Suppressor macrophage treated with lipopolysaccharide for 4 hours (primary cell): ENCODE results near the gene P2RX2.

Experiments
- DNase-seq: peaks from one replicate; pipeline ENCODE4 v3.0.0-alpha.2; 2020

Gene P2RX2

DNA sequence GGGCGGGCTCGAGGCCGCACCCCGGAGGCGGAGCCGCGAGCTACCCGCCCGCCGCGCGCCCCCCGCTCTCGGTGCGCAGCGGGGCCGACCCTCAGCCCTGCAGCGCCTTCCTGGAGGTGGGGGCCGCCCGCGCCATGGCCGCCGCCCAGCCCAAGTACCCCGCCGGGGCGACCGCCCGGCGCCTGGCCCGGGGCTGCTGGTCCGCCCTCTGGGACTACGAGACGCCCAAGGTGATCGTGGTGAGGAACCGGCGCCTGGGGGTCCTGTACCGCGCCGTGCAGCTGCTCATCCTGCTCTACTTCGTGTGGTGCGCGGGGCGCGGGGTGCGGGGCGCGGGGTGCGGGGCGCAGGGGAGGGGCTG is at the start of gene P2RX2:
Gene P2RX2 (plus strand): TSS at position 94 of the 361 bp plus-strand sequence. CDS start 41 bp downstream, at position 135.
- no peak for DNase-seq

DNA sequence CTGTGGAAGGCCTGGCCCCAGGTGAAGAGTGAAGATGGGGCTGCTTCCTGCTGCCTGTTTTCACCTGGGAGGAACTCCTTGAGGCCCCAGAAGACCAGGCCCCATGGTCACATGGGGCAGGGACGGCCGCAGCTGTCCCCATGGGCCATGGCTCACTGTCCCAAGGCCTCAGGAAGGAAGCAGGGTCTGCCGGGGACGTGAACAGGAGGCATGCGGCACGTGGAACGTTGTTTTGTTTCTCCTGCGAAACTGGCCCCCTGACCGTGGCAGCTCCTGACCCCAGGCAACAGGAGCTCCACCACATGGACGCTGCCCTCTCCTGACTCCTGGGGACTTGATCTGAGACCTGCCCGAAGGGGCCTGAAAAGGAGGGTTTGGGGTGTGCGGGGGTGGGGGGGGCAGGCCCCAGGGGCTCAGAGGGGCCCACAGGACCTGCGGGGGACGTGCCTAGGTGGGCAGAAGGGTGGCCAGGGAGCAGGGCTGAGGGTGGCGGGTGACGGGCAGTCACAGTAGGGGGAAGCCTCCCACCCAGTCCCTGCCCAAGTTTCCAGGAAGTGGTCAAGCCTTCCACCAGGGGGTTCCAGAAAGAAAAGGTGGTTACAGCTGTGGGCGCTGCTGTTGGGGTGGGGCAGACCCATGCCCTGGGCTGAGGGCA is 49.6 kb upstream of the P2RX2 start:
- DNase-seq: no peak

DNA sequence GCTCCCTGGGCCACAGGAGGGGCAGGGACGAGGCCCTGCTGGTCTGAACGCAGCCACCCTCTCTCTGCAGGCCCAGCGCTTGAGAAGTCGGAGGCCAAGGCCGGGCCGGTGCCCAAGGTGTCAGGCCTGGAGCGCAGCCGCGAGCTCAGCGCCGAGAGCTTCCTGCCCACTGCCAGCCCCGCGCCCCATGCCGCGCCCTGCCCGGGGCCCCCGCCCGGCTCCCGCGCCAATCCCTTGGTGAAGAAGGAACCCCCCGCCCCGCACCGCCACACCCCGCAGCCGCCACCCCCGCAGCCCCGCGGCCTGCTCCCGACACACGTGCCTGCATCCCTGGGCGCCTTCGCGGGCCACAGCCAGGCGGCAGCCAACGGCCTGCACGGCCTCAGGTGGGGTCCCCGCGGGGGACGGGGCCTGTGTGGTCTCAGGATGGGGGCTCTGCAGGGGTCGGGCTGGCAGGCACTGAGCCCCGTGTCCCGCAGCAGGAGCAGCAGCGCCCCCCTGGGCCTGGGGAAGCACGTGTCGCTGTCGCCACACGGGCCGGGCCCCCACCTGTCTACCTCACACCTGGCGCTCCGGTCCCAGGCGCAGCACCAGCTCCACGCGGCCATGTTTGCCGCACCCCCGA is 48.6 kb upstream of the P2RX2 start:
- DNase-seq: no peak

DNA sequence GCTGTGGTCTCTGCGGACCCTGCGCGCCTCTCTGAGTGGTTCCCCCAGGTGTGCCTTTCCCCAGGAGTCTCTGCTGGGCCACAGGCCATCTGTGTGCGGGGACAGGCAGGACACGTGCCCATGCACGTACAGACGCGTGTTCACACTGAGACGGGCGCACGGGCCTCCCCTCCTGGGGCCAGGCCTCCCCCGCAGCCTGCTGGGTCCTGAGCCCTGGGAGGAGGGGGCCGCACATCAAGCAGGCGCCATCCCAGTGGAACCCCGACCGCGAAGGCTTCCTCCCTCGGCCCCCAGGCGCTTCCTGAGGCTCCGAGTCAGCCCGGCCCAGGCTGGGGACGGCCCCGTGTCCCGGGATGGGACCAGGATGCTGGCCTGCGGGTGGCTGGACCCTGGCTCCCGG is 47.9 kb upstream of the P2RX2 start:
- no peak for DNase-seq

DNA sequence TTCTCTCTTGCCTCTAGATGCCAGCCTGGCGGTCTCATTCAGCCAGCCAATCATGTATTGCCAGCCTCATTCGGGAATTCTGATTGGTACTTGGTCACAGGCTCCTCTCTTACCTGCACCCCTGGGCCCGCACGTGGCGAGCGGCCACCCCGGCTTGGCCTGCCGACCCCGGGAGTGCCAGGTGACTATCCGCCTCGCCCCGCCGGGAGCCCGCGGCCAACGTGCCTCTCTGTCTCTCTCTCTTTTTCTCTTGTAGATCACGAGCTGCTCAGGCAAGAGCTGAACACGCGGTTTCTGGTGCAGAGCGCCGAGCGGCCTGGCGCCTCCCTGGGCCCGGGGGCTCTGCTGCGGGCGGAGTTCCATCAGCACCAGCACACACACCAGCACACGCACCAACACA is 47.5 kb upstream of the P2RX2 start:
- DNase-seq: no peak

DNA sequence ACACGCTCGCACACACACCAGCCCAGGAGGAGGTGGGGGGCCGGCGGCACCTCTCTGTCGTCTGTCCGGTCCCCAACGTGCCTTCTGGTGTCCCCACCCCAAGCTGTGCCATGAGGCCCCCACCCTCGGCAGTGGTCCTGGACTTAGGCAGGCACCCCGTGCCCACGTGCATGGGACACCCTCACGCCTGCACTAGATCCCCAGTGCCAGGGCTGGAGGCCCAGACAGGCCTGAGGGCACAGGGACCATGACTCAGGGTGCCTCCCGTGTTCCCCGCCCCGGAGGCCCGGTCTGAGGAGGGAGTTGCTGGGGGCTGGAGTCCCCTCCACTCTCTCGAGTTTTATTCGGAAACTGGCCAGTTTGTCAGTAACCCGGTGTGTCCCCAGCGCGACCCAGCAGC is 47.0 kb upstream of the P2RX2 start:
- DNase-seq: no peak

DNA sequence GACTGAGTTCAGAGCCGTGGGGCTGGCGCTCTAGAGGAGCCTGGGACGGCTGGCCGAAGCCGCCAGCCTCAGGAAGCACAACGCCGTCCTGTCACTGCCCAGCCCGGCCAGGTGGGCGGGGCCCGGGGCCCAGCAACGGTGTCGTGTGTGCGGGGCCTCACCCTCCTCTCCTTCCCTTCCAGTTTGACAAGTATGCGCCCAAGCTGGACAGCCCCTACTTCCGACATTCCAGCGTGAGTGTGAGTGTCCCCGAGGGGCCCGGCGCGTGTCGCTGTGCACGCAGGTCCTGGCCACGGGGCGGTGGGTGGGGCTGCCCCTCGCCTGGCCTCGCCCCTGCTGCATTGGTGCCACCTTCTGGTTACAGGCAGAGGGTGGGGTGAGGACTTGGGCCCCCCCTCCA is 46.5 kb upstream of the P2RX2 start:
- DNase-seq: no peak

DNA sequence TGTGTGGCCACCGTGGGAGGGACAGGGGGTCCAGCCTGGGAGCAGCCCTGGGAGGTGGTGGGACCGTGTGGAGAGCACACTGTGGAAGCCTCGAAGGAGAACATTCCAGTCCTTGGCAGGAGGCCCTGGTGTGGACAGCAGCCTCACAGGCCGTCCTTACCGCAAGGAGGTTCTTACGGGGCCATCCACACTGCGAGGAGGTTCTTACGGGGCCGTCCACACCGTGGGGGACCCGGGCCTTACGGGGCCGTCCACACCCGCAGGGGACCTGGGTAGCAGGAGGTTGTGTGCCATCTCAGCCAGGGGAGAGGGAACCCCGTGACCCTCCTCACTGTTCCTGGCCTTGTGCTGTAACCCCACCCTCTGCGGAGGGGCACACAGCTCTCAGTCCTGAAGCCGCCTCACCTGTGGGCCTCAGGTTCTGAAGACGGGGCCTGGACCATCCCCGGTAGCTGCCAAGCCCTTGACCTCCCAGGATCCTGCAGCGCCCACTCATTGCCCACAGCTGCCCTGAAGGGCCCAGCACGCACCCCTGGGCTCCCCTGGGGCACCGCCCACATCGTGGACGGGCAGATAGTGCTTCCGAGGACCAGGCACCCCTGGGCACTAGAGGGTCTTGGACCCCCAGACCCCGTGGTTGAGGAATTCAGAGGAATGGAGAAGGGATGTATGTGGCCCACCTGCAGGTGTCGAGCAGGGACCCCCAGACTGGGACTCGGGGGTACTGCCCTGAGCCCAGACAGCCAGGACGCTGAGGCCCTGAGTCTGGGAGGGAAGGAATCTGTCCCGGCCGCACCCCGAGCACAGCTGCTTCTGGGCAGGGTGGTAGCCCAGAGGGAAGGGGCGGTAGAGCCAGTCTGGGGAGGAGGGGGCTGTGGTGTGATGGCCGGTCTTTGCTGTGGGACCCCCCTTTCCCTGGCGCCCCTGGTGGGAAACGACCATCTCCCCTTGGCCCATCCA is 45.5 kb upstream of the P2RX2 start:
- DNase-seq: no peak

DNA sequence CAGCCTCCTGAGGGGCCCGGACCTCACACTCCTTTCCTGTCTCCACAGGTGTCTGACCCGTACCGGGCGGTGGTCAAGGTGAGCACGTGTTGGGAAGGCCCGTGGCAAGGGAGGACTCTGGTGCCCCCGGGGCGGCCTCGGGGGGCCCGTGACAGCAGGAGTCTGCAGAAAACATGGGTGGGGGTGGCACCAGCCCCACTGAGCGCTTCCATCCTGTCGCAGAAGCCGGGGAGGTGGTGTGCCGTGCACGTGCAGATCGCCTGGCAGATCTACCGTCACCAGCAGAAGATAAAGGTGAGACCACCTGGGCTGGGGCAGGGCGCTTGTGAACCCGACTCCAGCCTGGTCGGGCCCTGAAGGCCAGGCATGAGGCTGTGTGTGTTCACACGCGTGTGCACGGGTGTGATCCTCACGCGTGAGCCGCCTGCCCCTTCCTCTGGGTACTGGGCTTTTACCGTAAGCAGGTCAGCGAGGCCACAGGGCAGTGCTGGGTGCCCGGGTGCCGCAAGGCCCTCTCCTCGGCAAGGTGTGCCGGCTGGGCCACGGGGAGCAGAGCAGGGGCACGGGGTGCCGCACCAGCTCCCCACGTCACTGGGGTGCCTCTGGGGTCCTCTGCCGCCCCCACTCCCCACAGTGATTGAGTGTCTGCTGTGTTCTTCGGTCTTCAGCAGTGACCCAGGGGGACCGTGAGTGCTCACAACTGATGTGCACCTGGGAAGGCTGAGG is 44.1 kb upstream of the P2RX2 start:
- no peak for DNase-seq

DNA sequence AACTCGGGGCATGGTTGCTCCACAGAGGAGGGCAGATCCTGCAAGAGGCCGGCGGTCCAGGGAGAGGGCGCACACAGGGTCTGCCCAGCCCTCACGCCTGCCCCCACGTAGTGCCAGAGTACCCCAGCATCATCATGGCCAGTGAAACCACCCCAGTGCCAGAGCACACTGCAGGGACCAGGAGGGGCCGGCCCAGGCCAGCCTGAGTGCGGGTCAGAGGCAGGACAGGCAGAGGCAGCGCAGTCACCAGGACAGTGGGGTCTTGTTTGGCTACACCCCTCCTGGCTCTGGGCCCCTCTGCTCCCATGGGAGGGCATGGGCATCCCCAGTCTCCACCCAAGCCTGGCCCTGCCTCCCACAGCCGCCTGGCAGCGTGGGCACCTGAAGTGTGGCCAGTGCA is 42.9 kb upstream of the P2RX2 start:
- no peak for DNase-seq

DNA sequence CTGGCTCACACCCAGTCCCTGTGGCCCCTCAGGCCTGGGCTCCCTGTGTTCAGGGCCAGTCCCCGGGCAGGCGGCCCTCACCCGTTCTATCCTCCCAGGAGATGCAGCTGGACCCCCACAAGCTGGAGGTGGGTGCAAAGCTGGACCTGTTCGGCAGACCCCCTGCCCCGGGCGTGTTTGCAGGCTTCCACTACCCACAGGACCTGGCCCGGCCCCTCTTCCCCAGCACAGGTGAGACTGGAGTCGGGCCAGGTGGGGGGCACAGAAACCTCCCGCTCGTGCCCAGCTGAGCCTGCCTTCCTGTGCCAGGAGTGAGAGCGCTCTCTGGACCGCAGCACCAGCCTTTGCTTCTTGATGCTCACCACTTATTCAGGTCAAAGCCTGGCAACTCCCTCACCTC is 41.9 kb upstream of the P2RX2 start:
- DNase-seq: no peak

DNA sequence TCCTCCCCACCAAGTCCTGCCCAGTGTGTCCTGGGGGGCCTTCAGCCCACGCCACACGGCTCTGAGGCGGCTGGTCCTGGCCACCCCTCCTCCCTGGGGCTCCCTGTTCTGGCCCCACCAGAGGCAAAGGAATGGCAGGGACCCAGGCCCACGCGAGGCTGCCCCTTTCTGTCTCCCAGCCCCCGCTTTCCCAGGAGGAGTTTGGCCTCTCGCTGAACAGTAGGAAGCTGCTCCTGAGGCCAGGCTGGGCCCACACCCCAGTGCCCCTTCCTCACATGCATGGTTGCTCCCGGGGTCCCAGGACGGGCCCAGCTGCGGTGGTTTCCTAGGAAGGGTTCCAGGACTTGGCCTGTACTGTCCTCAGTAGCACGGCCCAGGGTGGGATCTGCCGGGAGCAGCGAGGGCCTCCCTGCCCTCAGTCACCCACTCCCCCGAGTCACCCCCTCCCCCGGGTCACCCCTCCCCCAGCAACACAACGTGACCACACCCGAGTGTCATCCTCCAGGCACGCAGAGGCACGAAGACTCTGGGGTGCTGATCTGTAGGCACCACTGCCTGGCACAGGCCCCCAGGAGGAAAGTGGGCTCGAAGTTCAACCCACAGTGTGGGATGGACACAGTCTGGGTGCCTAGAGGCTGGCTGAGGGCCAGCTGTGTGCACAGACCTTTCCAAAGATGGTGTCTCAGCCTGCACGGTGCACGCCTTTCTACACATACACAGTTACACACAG is 41.2 kb upstream of the P2RX2 start:
- no peak for DNase-seq

DNA sequence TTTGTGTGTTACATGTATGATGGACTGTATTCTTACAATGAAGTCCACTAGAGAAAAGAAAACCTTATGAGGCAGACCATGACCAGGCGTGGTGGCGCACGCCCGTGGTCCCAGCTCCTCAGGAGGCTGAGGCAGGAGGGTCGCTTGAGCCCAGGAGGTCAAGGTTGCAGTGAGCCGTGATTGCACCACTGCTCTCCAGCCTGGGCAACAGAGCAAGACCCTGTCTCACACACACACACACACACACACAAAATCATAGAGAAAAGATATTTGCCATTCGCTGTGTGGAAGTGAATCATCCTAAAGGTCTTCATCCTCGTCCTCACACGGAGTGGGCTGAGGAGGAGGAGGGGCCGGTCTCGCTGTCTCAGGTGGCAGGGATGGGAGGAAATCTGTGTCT is 40.5 kb upstream of the P2RX2 start:
- DNase-seq: no peak

DNA sequence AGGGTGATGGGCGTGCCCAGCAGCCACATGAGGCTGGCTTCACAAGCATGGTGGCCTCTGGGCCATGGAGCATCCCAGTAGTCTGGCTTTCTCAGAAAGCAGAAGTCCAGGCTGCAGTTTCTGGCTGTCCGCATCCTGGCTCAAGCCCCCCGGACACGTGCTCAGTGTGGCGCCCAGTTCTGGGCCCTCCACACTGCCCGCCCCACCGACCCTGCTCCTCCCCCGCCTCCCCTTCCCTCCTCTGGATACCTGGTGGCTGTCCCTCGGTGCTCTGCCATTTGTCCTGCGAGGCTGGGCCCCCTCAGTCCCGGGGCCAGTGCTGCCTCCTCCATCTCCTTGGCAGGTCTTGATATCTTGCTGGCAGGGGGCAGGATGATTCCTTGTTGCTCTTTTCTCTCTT is 39.8 kb upstream of the P2RX2 start:
- DNase-seq: no peak

DNA sequence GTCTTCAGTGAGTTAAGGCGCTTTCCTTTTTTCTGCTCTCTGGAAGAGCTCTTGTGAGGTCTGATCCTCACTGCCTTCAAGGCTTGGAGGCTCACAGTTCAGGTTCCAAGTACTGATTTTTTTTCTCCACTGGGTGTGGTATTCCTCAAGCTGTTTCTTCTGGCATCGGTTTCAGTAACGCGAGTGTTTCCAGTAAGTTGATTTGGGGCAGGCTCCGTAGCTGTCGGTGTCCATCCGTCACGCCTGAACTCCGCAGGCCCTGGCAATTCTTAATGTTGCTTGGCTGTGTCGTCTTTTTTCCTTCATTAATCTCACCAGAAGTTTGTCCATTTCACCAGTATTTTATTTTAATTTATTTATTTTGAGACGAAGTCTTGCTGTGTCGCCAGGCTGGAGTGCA is 38.8 kb upstream of the P2RX2 start:
- DNase-seq: no peak

DNA sequence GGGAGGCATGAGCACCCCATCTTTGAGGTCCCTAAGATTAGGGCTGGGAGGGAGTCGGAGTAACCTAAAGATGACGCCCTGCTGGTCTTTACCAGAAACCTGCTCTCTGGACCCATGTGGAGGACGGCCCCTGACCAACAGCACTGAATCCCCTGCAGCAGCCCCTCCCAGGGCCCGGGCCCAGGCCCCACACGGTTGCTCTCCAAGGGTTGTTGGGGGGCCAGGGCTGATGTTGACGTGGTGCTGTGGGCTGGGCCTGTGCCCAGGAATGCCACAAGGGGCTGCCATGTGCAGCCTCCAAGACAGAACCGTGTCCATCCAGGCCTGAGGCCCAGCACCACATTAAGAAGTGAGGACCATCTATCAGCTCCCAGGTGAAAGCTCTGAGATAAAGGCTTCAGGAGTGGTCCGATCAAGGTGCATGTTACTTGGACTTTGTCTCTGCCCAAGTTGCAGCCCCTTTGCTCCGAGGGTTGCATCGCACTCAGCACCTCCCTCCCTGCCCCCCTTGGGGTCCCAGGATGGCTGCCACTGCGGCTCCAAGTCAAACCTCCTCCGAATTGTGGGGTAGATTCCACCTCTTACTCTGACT is 37.8 kb upstream of the P2RX2 start:
- no peak for DNase-seq

DNA sequence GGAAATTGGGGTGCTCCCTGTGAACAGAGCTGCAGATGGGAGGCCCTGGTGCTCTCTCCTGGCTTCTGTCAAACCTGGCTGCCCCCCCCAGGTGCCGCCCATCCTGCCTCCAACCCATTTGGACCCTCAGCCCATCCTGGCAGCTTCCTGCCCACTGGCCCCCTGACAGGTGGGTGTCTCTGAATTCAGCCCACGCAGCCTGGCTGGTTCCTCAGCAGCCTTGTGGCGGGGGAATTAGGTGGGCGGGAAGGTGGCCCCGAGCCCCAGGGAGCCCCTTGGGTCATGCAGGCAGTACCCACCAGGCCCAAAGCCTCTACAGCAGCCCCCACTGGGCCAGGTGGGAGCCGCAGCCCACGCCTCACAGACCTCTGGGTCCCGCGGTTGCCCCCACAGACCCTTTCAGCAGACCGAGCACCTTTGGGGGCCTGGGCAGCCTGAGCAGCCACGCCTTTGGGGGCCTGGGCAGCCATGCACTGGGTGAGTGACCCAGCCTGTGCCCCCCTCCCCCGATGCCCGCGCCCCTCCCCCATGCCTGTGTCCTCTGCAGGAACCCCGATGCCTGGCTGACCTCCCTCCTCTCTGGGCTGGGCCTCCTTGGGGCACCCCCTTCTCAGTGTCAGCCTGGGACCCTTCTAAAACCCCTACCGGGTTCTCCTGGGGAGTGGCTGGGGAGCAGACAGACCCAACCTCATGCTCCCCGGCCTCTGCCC is 37.1 kb upstream of the P2RX2 start:
- no peak for DNase-seq

DNA sequence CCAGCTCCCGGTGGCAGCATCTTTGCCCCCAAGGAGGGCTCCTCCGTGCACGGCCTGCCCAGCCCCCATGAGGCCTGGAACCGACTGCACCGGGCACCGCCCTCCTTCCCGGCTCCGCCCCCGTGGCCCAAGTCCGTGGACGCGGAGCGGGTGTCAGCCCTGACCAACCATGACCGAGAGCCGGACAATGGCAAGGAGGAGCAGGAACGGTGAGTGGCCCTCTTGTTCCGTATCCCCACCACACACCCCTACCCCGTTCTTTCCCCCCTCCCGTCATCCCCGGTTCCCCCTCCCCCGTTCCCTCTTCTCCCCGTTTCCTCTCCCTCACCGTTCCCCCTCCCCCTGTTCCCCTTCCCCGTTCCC is 36.5 kb upstream of the P2RX2 start:
- no peak for DNase-seq

DNA sequence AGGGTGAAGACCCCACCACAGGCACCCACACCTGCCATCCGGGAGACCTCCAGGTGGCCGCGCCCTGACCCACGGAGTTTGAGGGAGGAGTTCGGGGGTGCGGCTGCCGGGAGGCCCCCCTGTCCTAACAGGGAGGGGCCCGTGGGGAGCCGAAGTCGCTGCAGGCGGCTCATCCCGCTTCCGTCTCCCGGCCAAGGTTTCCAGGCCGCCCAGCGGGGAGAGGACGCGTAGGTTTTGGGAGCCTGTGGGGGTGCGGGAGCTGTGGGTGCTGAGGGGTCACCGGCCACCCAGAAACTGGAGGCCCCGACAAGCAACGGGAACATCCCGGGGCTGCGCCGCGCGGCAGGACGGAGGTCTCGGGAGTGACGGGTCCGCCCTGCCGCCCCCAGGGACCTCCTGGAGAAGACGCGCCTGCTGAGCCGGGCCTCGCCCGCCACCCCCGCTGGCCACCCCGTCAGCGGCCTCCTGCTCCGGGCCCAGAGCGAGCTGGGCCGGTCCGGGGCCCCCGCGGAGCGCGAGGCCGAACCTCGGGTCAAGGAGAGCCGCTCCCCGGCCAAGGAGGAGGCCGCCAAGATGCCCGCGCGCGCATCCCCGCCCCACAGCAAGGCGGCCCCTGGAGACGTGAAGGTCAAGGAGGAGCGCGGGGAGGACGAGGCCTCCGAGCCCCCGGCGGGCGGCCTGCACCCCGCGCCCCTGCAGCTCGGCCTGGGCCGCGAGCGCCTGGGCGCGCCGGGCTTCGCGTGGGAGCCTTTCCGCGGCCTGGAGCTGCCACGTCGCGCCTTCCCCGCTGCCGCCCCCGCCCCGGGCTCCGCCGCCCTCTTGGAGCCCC is 35.8 kb upstream of the P2RX2 start:
- no peak for DNase-seq

DNA sequence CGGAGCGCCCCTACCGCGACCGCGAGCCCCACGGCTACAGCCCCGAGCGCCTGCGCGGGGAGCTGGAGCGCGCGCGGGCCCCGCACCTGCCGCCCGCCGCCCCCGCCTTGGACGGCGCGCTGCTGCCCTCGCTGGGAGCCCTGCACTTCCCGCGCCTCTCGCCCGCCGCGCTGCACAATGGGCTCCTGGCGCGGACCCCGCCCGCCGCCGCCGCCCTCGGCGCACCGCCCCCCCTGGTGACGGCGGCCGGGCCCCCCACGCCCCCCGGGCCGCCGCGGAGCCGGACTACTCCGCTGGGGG is 35.2 kb upstream of the P2RX2 start:
- DNase-seq: no peak

DNA sequence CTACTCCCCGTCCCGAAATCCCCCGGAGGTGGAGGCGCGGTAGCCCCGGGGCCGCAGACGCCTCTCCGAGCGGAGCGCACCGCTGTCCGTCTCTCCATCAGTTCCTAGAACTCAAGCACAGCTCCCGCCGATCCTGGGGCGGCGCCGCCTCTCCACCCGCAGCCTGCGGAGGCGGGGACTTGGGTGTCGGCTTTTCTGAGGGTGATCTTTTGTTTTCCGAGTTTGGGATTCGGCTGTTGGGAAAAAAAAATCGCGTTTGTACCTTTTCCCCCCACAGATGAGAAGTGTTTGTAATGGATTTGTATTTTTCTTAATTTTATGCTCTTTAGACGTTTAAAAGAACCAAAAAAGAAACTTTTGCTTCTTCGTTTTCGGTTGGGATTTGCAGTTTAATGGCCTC is 34.8 kb upstream of the P2RX2 start:
- DNase-seq: no peak
